GM20000 (cell line): Measurements from ENCODE around the gene NHS.
"Not testable (repeated sequence)": the region's sequence is repeated elsewhere in the genome, so short reads cannot be mapped to it uniquely, and the experiment has no call there.

Experiments used
- DNase-seq: peaks from one replicate; pipeline ENCODE4 v3.0.0; 2012; ENCODE audit warnings: low spot score
- CTCF ChIP-seq: IDR thresholded peaks from 2 replicates; pipeline ENCODE4 v1.5.1; 2012; ENCODE audit warnings: mild to moderate bottlenecking, control low read depth; ENCODE audit errors: extremely low read depth, missing control alignments

NHS gene

GRCh38 chrX:17442898-17443297 is 67.9 kb downstream of the NHS start:
- no peak for DNase-seq

GRCh38 chrX:17443556-17443955 is 68.6 kb downstream of the NHS start:
- no peak for TF ChIP-seq CTCF
- DNase-seq: no peak

More at GRCh38 chrX:17442898-17443297, 67.9 kb downstream of the NHS start:
- no peak for TF ChIP-seq CTCF

- not testable (repeated sequence) for DNase-seq
These were observed 71.3 kb downstream of the NHS start for GRCh38 chrX:17446269-17446668.

GRCh38 chrX:17448188-17448587 is 73.2 kb downstream of the NHS start:
- DNase-seq: no peak
- no peak for TF ChIP-seq CTCF

GRCh38 chrX:17449866-17450265 is 74.9 kb downstream of the NHS start:
- TF ChIP-seq CTCF: no peak
- no peak for DNase-seq

- TF ChIP-seq CTCF: no peak
These were observed 78.8 kb downstream of the NHS start for GRCh38 chrX:17453788-17454187.

GRCh38 chrX:17456526-17456925 is 81.5 kb downstream of the NHS start:
- no peak for DNase-seq
- no peak for TF ChIP-seq CTCF

More at GRCh38 chrX:17453788-17454187, 78.8 kb downstream of the NHS start:
- DNase-seq: no peak

GRCh38 chrX:17459008-17459611 is 84.1 kb downstream of the NHS start:
- no peak for DNase-seq
- TF ChIP-seq CTCF: no peak
